ENCODE data around the gene GPR21. TPM values are rescaled to one million over a fixed set of nuclear protein-coding genes. Genes with fewer than 3 reads are reported as not detected.

GPR21 gene
- total RNA-seq, 2 donors from 2014 or later: 0.97 TPM; not detected in 1

DNA sequence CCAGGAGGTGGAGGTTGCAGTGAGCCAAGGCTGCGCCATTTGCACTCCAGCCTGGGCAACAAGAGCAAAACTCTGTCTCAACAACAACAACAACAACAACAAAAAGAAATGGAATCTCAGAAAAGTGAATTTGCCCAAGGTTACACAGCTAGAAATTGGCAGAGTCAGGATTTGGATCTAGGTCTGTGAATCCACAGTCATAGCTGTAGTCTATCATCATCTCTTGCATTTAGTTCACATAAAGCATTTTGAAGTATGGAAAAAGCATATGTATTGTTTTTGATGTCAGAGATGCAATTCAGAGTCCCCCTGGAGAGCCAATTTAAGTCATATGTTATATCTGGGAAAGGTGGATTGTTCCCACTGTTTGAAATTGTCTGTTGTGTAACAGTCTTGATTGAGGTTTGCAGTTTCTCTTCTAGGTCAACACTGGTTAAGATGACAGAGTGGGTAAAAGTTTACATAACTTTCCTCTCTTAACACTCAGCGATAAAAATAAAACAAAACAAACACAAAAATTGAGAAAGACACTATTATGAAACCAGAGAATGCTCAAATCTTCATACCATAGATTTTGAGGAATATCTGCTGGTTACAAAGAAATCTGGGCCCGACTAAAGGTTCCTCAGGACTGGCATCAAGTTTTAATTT lies 21.5 kb upstream of the GPR21 start:
- H3K36me3 ChIP-seq: no peaks in the 10 kb centered on the region
- 87% methylated on average over 3 of the region's 3 CpGs for WGBS

GRCh38 chr9:123016631-123017030 lies 16.8 kb upstream of the GPR21 start:
- no peaks in the 10 kb centered on the region for H3K4me1 ChIP-seq (replicated peaks)
- TF ChIP-seq CTCF (IDR thresholded peaks at IDR 0.05) (no peak), POLR2AphosphoS5 (IDR thresholded peaks at IDR 0.05) (no peak), POLR2A (IDR thresholded peaks at IDR 0.05) (no peak)
- no peaks in the 10 kb centered on the region for H3K27me3 ChIP-seq (replicated peaks; ENCODE audit: insufficient read depth)
- intact Hi-C loops (cut with DNase I): no loop called here
- H3K4me3 ChIP-seq: no peak overlapping the region
- H3K9me3 ChIP-seq: no peaks in the 10 kb centered on the region
- DNase-seq (ENCODE audit: low spot score): no peak
- H3K36me3 ChIP-seq: no peaks in the 10 kb centered on the region
- H3K27ac ChIP-seq: no peak overlapping the region
- WGBS: 81% methylated on average over 1 of the region's 1 CpG

More for the DNA sequence above, 21.5 kb upstream of the GPR21 start:
- Histone ChIP-seq H3K27me3 (replicated peaks; ENCODE audit: insufficient read depth) (no peaks in the 10 kb centered on the region), H3K9me3 (no peaks in the 10 kb centered on the region), H3K27ac (no peak overlapping the region), H3K4me1 (replicated peaks) (no peaks in the 10 kb centered on the region), H3K4me3 (no peak overlapping the region)
- intact Hi-C loops (cut with DNase I): no loop called here
- TF ChIP-seq POLR2AphosphoS5 (IDR thresholded peaks at IDR 0.05) (no peak), CTCF (IDR thresholded peaks at IDR 0.05) (no peak), POLR2A (IDR thresholded peaks at IDR 0.05) (no peak)
- DNase-seq (ENCODE audit: low spot score): no peak

GRCh38 chr9:123020796-123021195 lies 12.7 kb upstream of the GPR21 start:
- Histone ChIP-seq H3K4me3 (no peak overlapping the region), H3K27me3 (replicated peaks; ENCODE audit: insufficient read depth) (no peaks in the 10 kb centered on the region), H3K36me3 (no peaks in the 10 kb centered on the region), H3K27ac (no peak overlapping the region), H3K4me1 (replicated peaks) (no peaks in the 10 kb centered on the region), H3K9me3 (no peaks in the 10 kb centered on the region)
- no peak for DNase-seq (ENCODE audit: low spot score)
- intact Hi-C loops (cut with DNase I): no loop called here
- 91% methylated on average over 2 of the region's 2 CpGs for WGBS
- TF ChIP-seq CTCF (IDR thresholded peaks at IDR 0.05): no peak
- no peak for TF ChIP-seq POLR2AphosphoS5 (IDR thresholded peaks at IDR 0.05)

- no peak overlapping the region for H3K4me3 ChIP-seq
- no peaks in the 10 kb centered on the region for H3K9me3 ChIP-seq
- TF ChIP-seq POLR2A (IDR thresholded peaks at IDR 0.05) (no peak), CTCF (IDR thresholded peaks at IDR 0.05) (no peak), POLR2AphosphoS5 (IDR thresholded peaks at IDR 0.05) (no peak)
- H3K36me3 ChIP-seq: no peaks in the 10 kb centered on the region
- no peak for DNase-seq (ENCODE audit: low spot score)
- no peaks in the 10 kb centered on the region for H3K27me3 ChIP-seq (replicated peaks; ENCODE audit: insufficient read depth)
- H3K4me1 ChIP-seq (replicated peaks): no peaks in the 10 kb centered on the region
- 96% methylated on average over 1 of the region's 1 CpG for WGBS
- intact Hi-C loops (cut with DNase I): no loop called here
- no peak overlapping the region for H3K27ac ChIP-seq
These were observed 7.0 kb upstream of the GPR21 start for GRCh38 chr9:123026425-123026824.

DNA sequence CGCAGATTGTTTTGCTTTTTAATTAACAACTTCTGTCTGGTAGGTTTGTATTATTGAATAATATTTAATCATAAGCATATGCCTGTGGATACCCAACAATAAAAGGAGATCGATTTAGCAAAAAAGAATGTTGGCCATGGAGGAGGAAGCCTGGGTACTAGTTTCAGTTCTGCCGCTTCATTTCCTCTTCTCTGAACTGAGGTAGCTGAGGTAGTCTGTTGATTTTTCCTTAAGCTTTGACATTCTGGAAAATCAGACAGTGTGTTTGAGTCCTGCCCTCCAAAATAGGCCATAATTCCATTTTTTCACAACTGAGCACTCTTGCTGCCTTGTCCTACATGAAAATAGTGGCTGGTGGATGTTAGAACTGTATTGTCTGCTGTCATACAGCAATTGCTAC lies 6.0 kb upstream of the GPR21 start:
- Histone ChIP-seq H3K4me3 (no peak overlapping the region), H3K4me1 (replicated peaks) (no peaks in the 10 kb centered on the region), H3K27me3 (replicated peaks; ENCODE audit: insufficient read depth) (no peaks in the 10 kb centered on the region), H3K36me3 (no peaks in the 10 kb centered on the region), H3K9me3 (no peaks in the 10 kb centered on the region), H3K27ac (no peak overlapping the region)
- WGBS: 81% methylated on average over 3 of the region's 3 CpGs
- no peak for TF ChIP-seq CTCF (IDR thresholded peaks at IDR 0.05)
- no peak for TF ChIP-seq POLR2A (IDR thresholded peaks at IDR 0.05)
- no peak for TF ChIP-seq POLR2AphosphoS5 (IDR thresholded peaks at IDR 0.05)
- DNase-seq (ENCODE audit: low spot score): no peak
- intact Hi-C loops (cut with DNase I): no loop called here
